HG02588 (cell line): ENCODE results near the gene ZIC4.

Experiments used
- ATAC-seq: cut with Tn5 transposase; IDR thresholded peaks from one replicate; pipeline ENCODE4 v1.9.1; 2021; ENCODE audit warnings: mild to moderate bottlenecking, moderate library complexity; ENCODE audit not compliant: unreplicated experiment

Gene ZIC4

DNA sequence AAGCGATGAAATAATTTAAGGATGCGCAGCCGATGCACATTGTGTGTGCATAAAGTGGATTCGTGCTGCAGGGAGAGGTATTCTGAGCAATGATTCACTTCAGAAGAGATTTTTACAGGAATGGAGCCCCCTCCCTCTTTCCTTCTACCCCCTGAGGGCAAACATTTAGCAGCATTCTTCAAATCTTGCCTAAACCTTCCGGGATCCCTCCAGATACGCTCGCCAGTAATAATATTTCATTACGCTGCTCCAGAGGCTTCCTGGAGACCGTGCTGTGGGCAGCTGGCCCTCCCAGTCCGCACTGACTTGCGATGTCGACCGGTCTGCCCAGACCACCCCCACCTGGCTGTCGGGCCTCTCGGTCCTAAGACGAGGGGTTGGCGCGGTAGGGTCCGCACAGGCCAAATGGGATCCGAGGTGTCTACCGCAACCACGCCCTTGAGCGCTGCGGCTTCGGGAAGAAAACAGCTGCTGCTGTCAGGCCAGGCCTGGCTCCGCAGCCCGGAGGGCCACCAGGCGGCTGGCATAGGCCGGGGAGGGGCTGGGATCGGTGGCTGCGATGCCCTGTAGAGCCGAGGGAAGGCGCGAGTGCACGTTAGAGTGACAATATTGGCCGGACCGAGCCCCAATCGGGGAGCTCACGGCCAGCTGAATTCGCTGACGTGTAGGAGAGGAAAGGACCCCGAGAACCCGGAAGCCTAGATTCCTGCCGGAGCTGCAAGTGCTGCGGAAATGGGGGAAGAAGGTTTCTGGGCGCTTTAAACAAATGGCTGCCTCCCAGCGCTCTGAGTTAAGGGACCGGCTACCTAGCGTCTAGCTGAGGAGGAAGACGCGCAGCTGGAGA, 14.3 kb downstream of the ZIC4 start:
- ATAC-seq: no peak

DNA sequence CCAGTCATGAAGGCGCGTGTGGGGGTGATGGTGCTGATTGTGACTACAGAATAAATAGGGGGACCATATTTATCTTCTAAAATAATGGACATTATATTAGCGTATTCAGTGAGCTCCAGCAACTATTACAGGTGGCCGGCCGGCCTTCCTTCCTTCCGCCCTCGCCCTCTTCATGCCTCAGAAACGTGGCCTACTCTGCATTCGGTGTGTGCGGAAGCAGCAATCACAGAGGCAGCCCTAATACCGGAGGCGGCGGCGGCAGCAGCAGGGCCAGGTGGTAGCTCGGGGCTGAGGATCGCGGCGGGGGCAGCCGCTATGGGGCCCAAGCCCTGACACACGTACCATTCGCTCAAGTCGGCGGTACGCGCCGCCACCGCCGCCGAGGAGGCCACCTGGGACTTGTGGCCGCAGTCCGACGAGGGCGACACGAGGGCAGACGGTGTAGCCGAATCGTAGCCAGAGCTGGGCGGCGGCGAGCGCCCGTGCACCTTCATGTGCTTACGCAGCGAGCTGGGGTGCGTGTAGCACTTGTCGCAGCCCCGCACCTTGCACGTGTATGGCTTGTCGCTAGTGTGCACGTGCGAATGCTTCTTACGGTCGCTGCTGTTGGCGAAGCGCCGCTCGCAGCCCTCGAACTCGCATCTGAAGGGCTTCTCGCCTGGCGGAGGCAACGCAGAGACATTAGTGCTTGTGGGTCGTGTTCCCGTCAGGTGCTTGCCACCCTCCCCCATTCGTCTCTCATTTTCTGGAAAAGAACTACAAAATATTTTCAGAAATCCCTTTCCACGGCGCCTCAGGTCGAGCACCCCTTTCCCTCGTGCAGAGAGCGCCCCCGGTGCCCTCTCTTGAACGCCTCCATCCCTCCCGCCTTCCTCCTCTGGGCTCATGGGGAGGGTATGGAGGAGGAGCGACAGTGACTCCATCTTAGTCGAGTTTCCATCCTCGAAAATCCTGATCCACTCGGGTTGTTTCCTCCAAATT, 15.5 kb downstream of the ZIC4 start:
- no peak for ATAC-seq

DNA sequence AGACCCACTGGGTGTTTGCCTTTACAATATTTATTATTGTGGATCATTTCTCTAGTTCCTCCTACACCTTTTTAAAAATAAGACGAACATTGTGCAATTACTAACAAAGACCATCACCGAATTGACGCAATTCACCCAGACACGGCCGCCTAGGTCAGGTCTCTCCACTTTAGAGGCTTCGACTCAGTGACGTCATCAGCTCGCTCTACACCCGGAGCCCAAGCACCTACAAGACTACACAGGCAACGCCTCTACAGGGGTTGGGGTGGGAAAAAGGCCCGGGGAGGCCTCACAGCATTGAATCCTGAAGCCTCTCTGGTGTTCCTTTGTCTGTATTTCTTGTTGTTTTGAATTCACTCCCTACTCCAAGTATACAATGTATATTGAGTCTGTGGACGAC, 16.6 kb downstream of the ZIC4 start:
- ATAC-seq: no peak

DNA sequence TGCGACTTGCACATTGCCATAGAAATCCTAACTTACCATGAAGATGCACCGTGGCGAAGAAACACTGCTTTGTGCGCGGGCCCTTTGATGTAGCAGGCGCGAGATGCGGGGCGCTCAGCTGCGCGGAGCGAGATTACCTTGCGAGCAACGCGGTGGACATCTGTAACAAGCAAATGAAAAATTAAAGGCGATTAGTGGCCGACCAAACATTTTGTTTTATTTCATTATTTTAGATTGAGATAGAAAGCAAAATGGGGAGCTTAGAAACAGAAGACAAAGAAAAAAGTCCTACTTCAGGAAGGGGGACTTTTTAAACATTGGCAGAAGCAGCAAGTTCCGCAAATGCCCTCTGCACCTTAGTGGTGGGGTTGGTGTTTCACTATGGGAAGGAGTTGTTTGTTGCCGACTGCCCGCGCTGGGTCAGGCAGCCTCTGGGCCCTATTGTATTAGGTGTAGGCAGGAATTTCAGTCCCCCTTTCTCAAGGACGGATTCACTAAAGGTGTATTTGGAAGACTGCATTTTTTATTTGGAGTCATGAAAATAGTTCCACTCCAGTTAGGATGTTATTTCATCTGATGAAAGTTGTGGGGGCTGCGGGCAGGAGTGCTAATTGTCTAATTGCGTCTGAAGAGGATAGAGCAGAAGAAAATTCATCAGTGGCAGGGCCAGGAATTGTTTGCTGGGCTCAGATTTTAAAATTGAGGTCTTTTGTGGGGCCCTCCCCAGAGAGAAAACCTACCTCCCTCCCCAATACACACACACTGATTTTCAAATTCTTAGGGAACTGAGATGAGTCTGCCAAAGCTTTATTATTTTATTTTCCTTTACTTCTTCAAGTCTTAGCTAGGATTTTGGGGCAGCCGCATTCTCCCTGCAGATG, 17.4 kb downstream of the ZIC4 start:
- ATAC-seq: no peak

DNA sequence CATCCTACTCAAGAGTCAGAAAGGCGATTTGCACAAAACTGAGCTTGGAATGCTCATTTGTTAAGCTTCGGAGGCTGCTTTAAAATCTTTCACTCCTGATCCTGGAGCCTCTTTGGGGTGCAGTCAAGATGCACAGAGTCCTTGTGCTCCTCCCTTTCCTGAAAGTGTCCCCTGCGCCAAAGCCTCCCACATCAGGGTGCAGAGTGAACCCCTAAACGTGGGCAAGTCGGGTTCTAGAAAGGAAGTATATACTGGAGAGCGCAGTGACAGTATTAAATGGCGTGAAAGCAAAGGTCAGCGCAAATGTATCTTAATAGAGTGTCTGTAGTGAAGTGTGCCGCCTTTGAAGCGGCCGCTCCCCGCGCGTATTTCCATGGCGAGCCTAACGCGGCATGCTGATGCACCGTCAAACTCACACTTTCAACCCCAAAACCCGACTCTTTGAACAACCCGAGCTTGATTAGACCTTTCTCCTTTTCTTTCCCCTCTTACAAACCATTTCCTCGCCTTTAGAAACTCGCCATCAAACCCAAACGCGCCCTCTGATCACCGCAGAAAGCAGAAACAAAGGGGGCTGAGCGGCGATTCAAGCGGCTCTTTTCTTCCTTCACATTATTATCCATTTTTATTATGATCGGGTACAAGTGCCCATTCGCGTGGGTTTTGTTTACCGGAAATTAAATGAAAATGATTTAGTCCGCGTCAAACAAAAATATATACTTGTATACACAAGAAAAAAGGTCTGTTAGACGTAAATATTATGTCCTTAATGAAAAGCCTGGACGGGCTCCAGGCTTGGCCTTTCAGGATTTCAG, 18.3 kb downstream of the ZIC4 start:
- no peak for ATAC-seq

DNA sequence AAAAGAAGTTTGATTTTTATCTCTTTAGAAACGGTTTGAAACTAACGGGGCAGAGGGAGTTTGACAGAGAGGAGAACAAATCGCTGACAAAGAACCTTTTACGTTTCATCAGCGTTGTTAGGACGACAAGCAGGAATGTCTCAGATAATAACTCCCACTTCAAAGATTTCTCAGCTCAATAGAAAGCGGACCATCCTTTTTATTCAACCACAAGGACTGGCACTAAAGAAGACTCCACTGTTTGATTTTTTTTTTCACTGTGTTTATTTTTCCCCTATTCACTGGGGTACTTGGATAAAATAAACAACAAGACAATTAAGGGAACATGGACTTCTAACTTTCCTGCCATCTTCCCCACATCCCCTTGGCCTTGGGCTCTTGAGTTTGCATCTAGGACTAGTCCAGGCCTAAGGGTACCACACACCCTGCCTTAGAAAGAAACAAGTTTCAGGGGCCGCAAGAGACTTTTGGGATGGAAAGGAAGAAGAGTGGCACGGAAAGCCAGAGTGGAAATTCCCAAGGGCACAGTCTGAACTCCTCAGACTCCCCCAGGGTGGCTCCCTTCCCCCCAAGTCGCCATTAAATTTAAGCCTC, 19.0 kb downstream of the ZIC4 start:
- ATAC-seq: no peak

DNA sequence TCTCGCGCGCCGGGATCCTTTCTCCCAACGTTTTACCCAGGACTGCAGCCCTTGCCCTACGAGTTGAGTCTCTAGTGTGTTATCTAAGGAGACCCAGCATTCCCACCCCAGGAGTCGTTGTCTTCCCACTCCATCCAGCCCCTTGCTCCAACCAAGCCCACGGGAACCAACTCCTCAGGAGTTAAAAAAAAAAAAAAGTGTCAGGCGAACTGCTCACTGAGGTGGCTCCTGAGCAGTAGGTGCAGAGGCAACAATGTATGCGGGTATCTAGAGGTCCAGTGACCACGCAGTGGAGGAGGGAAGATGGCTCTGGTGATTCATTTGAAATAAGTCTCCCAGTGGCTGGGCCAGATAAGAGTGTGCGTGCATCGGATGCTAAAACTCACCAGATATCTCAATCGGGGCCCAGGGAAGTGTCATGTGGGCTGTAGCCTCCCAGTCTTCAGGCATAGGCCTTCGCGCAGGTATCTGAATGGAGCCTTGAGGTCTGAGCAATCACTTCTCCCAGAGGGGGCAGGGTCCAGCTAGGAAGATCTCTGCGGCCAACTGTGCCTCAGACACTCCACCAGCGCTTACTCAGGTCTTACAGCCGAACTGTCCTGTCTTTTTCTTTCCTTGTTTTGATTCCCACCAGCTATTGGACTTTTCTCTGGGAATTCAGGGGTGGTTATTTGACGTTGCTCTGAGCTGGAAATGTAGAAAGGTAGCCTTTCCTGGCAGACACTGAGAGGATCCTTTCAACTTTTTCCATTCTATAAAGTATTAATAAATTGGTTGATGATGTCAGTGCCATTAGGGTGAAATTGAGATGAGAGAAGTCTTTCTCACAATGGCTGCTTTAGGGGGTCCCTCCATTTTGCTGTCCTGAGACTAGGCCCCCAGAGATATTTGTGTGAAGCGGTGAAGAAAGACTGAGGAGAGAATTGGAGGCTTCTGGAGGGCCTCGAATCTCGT, 21.0 kb downstream of the ZIC4 start:
- no peak for ATAC-seq

DNA sequence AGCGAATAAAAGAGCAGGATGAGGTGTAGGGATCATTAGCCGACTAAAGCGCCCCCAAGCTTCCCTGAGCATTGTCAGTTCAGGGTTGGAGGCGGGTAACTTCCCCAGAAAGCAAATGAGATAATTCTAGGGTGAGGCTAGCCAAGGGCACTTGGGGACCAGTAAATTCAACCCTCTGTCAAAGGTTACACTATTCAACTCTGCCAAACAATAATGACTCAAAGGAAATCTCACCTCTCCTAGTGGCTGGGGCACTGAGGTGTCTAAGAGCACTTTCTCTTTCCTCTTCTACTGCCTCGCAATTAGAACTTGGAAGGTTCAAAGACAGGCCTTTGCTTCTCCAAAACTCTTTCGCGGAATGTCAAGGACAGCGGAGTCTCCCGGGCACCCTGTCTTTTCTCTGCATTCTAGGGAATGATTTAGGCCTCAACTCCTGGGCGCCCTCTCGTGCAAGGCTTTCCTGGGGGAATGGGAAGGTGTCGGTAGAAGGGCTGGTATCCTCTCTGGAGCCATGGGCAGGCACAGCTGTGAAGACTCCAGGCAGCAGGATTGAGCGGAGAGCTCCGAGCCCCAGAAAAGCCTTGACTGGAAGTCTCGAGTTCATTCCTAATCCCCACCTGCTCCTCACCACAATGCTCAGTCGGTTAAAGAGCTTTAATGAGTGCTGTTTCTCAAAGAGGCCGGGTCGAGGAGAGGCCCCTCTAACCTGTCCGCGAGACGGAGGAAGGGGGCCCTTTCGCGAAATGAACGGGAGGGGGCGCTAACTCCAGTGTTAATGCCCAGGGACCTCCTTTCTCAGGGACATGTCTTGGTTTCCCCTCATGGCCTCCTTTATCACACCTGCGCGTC, 21.9 kb downstream of the ZIC4 start:
- ATAC-seq: no peak

DNA sequence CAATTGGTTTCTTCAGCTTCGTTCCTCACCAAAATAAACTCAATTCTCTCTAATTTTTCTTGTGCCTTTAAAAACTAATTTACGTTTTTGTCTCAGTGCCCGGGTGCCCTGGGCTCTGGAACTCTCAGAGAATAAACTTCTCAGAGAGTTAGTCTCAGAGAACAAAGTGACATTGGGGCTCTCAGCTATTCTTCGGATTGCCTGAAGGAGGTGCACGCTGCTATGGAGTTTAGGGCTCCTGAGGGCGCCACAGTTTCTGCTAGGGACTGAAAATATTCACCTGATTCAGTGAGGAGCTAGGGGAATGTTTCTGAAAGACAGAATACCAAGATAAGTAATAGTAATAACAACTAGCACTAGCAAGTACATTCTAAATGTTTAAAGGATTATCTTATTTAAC, 22.7 kb downstream of the ZIC4 start:
- ATAC-seq: no peak

DNA sequence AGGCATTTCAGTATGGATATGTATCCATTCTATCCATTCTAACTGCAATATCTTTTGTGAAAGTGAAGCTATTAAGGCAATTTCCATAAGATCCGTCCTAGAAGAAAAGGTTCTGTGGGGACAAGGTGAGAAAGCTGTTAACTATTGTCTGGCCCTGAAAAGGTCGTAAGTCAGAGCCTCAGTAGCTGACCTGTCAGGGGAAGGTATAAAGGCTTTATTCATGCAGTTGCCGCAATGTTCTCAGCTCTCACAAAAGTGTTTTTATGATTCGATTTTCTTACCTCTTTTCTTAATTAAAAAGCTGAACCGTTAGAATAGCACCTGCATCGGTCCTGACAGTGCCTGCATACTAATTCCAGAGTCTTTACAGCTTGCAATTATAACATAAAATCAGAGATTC, 24.7 kb downstream of the ZIC4 start:
- ATAC-seq: no peak

DNA sequence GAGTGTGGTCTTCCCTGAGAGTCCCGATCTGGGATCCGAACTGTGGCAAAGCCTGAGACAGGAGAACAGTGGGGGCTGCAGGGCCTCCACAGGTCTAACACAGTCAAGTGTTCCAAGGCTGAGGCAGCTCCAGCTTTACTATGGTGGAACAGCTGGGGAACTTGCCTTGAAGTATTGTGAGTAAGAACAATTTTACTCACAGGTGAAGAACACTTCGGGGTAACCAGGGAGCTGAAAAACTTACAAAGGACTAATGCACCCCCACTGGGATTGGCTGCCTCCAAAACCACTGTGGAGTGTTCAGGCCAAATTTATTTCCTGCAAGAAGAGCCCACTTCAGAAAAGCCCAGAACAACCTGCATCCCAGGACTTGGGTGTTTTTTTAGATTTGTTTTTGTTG, 25.4 kb downstream of the ZIC4 start:
- no peak for ATAC-seq

DNA sequence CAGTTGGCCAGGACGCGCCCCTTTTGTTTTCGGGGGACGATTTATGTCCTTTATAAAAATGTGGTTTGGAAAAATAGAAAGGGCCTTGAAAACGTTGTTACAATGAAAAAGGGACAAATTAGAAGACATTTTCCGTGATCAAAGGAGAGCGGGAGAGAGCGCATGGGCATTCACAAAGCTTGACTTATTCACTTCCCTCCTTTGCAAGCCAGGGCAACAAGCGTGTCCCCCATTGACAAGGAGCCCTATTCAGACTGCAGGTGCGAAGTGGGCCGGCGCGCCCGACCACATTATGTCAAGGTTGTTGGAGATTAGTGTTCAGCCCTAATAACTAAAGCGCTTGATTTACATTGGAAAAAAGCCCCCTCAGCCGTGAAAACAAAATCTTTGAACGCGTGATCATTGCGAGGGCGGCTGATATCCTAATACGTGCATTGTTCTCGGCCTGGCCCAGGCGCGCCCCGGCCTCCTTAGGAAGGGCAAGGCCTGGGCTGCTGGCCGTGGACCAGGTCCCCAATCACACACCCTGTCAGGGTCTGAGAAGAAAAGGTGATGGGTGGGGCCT, 25.9 kb downstream of the ZIC4 start:
- ATAC-seq: no peak

DNA sequence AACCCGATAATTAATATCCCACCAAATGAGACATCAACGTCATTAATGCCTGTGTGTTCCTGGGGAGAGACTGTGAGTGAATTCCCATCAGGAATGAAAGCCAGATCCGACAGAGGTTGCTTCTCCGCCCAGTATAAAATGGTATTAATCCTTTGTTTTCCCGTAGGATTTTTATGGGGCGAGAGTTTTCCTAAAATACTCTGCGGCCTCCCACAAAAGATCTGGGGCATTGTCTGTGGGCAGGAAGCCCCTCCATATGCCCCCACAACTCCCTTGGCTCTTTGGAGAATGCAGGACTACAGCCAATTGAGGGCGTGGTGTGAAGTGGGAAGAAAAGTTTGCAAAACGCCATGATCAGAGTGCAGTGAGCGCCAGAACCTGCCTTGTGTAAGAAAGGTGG, 26.7 kb downstream of the ZIC4 start:
- no peak for ATAC-seq

DNA sequence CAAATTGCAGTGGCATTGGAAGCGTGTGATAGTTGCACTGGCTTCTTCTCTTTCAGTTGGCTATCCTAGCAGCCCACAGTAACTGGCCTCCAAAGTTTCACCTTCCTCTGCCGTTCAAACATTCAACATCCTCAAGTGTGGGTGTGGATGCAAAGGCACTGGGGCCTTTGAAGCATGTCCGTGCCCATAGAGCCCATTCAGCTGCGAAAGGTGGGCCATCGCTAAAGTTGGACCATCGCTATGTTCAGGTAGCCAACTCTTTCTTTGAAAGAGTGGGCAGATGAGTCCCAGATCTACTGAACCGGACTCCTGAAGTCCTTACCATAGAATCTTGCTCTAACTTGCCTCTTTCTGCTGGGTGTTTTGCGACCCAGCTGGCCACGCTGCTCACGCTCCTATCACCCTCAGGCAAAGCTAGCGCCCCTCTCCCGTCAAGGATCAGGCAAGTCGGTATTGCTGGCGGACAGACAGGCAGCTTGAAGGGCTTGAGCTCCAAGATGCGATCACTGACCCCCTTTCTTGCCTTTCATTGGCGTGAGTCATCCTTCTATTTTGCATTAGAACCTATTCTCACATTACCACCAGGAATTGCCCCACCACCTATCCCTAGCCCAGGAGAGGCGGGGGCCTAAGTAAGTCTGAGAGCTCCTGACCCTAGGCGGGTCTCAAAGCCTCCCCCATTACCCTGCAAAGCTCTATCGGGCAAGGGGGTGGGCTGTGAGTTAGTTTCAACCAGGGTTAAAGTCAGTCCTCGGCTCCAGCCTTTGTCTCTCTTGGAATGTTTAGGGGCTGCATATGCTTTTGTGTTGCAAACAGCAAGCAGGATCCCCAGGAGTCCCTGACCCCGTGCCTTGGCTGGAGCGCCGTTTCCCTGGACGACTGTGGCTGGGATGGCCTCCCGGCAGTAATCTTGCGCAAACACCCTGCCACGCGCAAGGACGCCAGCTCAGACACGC, 28.7 kb downstream of the ZIC4 start:
- ATAC-seq: no peak

DNA sequence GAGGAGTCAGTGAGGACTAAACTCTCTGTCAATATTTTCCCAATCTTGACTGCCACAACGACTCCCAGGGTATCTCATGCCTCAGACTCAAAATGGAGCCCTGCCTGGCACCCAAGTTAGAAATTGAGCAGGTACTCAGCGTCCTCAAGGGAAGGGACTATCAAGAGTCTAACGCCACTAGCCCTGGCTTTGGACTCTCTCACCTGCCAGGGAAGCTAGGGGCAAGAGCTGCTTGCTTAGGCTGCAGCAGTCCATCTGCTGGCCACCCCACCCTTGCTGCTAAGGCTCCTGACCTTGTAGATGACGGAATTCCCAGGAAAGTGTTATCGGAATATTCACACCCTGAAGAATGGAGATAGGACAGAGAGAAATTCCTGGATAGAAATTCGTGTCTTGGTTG, 33.0 kb downstream of the ZIC4 start:
- ATAC-seq: no peak

DNA sequence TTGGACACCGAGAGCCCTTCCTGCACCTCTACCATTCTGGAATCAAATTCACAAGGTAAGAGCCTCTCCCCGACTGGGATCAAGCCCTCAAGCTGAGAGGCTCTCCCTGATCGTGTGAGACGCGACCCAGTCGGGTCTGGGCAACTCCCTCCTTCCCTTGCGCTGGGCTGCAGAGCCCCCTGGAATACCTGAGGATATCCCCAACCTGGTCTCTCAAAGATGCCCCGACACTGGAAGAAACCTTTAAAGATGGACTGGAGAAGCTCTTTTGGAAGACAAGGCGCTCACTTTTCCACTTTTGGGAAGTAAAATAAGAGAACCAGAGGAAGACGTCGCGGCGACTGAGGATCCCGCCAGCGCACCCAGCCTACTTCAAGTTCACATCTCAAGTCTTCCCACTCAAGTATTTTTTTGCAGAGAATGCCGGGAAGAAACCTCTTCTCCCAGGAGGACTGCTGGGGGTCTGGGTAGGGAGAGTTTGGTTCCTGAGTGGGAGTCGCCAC, 33.8 kb downstream of the ZIC4 start:
- no peak for ATAC-seq
